Activated naive CD8-positive, alpha-beta T cell treated with anti-CD3 and anti-CD28 coated beads for 36 hours (primary cell): ENCODE data around the gene BLTP3B. TPM values are rescaled to one million over a fixed set of nuclear protein-coding genes. Genes with fewer than 3 reads are reported as not detected.

Experiments used
- DNase-seq: peaks from one replicate; pipeline ENCODE4 v3.0.0; 2021
- H3K27ac Mint-ChIP-seq: one replicate; pipeline ENCODE4 v1.8.0; 2022; ENCODE audit warnings: mild to moderate bottlenecking, moderate library complexity, mixed read lengths
- H3K27me3 Mint-ChIP-seq: one replicate; pipeline ENCODE4 v1.8.0; 2022; ENCODE audit warnings: mild to moderate bottlenecking, mixed read lengths
- H3K36me3 Mint-ChIP-seq: one replicate; pipeline ENCODE4 v1.8.0; 2021; ENCODE audit warnings: mild to moderate bottlenecking, mixed read lengths
- H3K4me1 Mint-ChIP-seq: one replicate; pipeline ENCODE4 v1.8.0; 2021; ENCODE audit warnings: mixed read lengths
- H3K4me3 Mint-ChIP-seq: one replicate; pipeline ENCODE4 v1.8.0; 2022; ENCODE audit warnings: mild to moderate bottlenecking, moderate library complexity, mixed read lengths
- H3K9me3 Mint-ChIP-seq: one replicate; pipeline ENCODE4 v1.8.0; 2022; ENCODE audit warnings: mixed read lengths
- total RNA-seq, 2 experiments: library from RNA; stranded (reverse); gene quantifications; one replicate each; pipeline ENCODE4 v1.2.3, GENCODE V29; 2021

Gene BLTP3B
- total RNA-seq, 2 experiments from 2014 or later = 34.1 to 35.3 TPM

GRCh38 chr12:100169345-100169744, 26.7 kb upstream of the BLTP3B start:
- Mint-ChIP-seq H3K27ac (no peak overlapping the region), H3K27me3 (no peaks in the 10 kb centered on the region), H3K4me1 (no peaks in the 10 kb centered on the region), H3K9me3 (no peaks in the 10 kb centered on the region), H3K36me3 (peaks cover 3% of the 10 kb centered on the region), H3K4me3 (no peak overlapping the region)
- no peak for DNase-seq

GRCh38 chr12:100168562-100168961, 25.9 kb upstream of the BLTP3B start:
- Mint-ChIP-seq H3K27ac (no peak overlapping the region), H3K4me1 (peaks cover 5% of the 10 kb centered on the region), H3K4me3 (no peak overlapping the region), H3K36me3 (peaks cover 2% of the 10 kb centered on the region), H3K9me3 (no peaks in the 10 kb centered on the region), H3K27me3 (no peaks in the 10 kb centered on the region)
- no peak for DNase-seq

- no peaks in the 10 kb centered on the region for H3K27me3 Mint-ChIP-seq
- H3K9me3 Mint-ChIP-seq = no peaks in the 10 kb centered on the region
- no peaks in the 10 kb centered on the region for H3K36me3 Mint-ChIP-seq
- H3K27ac Mint-ChIP-seq = no peak overlapping the region
- H3K4me1 Mint-ChIP-seq = peaks cover 8% of the 10 kb centered on the region
- no peak for DNase-seq
- no peak overlapping the region for H3K4me3 Mint-ChIP-seq
Measured at GRCh38 chr12:100166232-100166631, 23.6 kb upstream of the BLTP3B start.

- no peak for DNase-seq
- no peaks in the 10 kb centered on the region for H3K27me3 Mint-ChIP-seq
- no peaks in the 10 kb centered on the region for H3K36me3 Mint-ChIP-seq
- no peak overlapping the region for H3K4me3 Mint-ChIP-seq
- H3K9me3 Mint-ChIP-seq = no peaks in the 10 kb centered on the region
- peaks cover 8% of the 10 kb centered on the region for H3K4me1 Mint-ChIP-seq
- no peak overlapping the region for H3K27ac Mint-ChIP-seq
Measured at GRCh38 chr12:100165356-100165755, 22.7 kb upstream of the BLTP3B start.

GRCh38 chr12:100164153-100164704, 21.6 kb upstream of the BLTP3B start:
- no peaks in the 10 kb centered on the region for H3K9me3 Mint-ChIP-seq
- H3K27ac Mint-ChIP-seq = no peak overlapping the region
- peak overlapping the region; percentile 62 for H3K4me3 Mint-ChIP-seq
- no peaks in the 10 kb centered on the region for H3K27me3 Mint-ChIP-seq
- no peak for DNase-seq
- peaks cover 8% of the 10 kb centered on the region for H3K4me1 Mint-ChIP-seq
- no peaks in the 10 kb centered on the region for H3K36me3 Mint-ChIP-seq

- H3K27ac Mint-ChIP-seq = no peak overlapping the region
- DNase-seq = peak; percentile 76
Measured at GRCh38 chr12:100163416-100164152, 20.9 kb upstream of the BLTP3B start.

GRCh38 chr12:100159391-100160104, 16.9 kb upstream of the BLTP3B start:
- DNase-seq = no peak
- Mint-ChIP-seq H3K4me1 (peaks cover 12% of the 10 kb centered on the region), H3K36me3 (no peaks in the 10 kb centered on the region), H3K4me3 (no peak overlapping the region), H3K9me3 (no peaks in the 10 kb centered on the region), H3K27me3 (no peaks in the 10 kb centered on the region), H3K27ac (no peak overlapping the region)

More at GRCh38 chr12:100163416-100164152, 20.9 kb upstream of the BLTP3B start:
- H3K4me1 Mint-ChIP-seq = peaks cover 8% of the 10 kb centered on the region
- no peaks in the 10 kb centered on the region for H3K36me3 Mint-ChIP-seq
- H3K4me3 Mint-ChIP-seq = peak overlapping the region; percentile 62
- no peaks in the 10 kb centered on the region for H3K9me3 Mint-ChIP-seq
- no peaks in the 10 kb centered on the region for H3K27me3 Mint-ChIP-seq

GRCh38 chr12:100158535-100158934, 15.9 kb upstream of the BLTP3B start:
- Mint-ChIP-seq H3K27ac (no peak overlapping the region), H3K27me3 (no peaks in the 10 kb centered on the region), H3K36me3 (no peaks in the 10 kb centered on the region), H3K4me3 (no peak overlapping the region), H3K4me1 (peaks cover 8% of the 10 kb centered on the region), H3K9me3 (no peaks in the 10 kb centered on the region)
- DNase-seq = no peak

GRCh38 chr12:100157427-100157821, 14.8 kb upstream of the BLTP3B start:
- Mint-ChIP-seq H3K9me3 (no peaks in the 10 kb centered on the region), H3K27me3 (no peaks in the 10 kb centered on the region), H3K4me1 (peaks cover 5% of the 10 kb centered on the region), H3K36me3 (no peaks in the 10 kb centered on the region), H3K4me3 (no peak overlapping the region), H3K27ac (peak overlapping the region; percentile 19)
- no peak for DNase-seq

GRCh38 chr12:100156731-100157426, 14.2 kb upstream of the BLTP3B start:
- Mint-ChIP-seq H3K36me3 (no peaks in the 10 kb centered on the region), H3K4me3 (no peak overlapping the region), H3K4me1 (peaks cover 5% of the 10 kb centered on the region), H3K27ac (no peak overlapping the region), H3K9me3 (no peaks in the 10 kb centered on the region), H3K27me3 (no peaks in the 10 kb centered on the region)
- no peak for DNase-seq

- H3K36me3 Mint-ChIP-seq = no peaks in the 10 kb centered on the region
- H3K4me3 Mint-ChIP-seq = no peak overlapping the region
- DNase-seq = peak; percentile 69
- H3K9me3 Mint-ChIP-seq = no peaks in the 10 kb centered on the region
- no peaks in the 10 kb centered on the region for H3K27me3 Mint-ChIP-seq
- peaks cover 5% of the 10 kb centered on the region for H3K4me1 Mint-ChIP-seq
- no peak overlapping the region for H3K27ac Mint-ChIP-seq
Measured at GRCh38 chr12:100154474-100155247, 12.0 kb upstream of the BLTP3B start.

- Mint-ChIP-seq H3K36me3 (no peaks in the 10 kb centered on the region), H3K4me1 (peaks cover 5% of the 10 kb centered on the region), H3K9me3 (no peaks in the 10 kb centered on the region), H3K27me3 (no peaks in the 10 kb centered on the region), H3K4me3 (no peak overlapping the region), H3K27ac (no peak overlapping the region)
- no peak for DNase-seq
Measured at GRCh38 chr12:100153131-100153530, 10.5 kb upstream of the BLTP3B start.

GRCh38 chr12:100151769-100152168, 9.1 kb upstream of the BLTP3B start:
- Mint-ChIP-seq H3K27me3 (no peaks in the 10 kb centered on the region), H3K9me3 (no peaks in the 10 kb centered on the region), H3K4me1 (peaks cover 5% of the 10 kb centered on the region), H3K27ac (no peak overlapping the region), H3K4me3 (no peak overlapping the region), H3K36me3 (no peaks in the 10 kb centered on the region)
- DNase-seq = no peak

- Mint-ChIP-seq H3K9me3 (no peaks in the 10 kb centered on the region), H3K27me3 (no peaks in the 10 kb centered on the region), H3K36me3 (peaks cover 4% of the 10 kb centered on the region), H3K27ac (no peak overlapping the region), H3K4me3 (no peak overlapping the region), H3K4me1 (peaks cover 15% of the 10 kb centered on the region)
- DNase-seq = no peak
Measured at GRCh38 chr12:100146252-100146651, 3.6 kb upstream of the BLTP3B start.
